GM12873 (cell line): ENCODE data around the gene TMEM204.
A peak's percentile ranks its signal among the peaks of the same experiment; 100 is the strongest.

ENCODE experiments used
- TF ChIP-seq, protein P1 (sequence below): IDR thresholded peaks from 2 replicates; pipeline ENCODE4 v1.5.1; 2012; ENCODE audit warnings: low read depth, mild to moderate bottlenecking, moderate library complexity, low read length, control low read depth; ENCODE audit not compliant: insufficient read depth; ENCODE audit errors: missing control alignments

Gene TMEM204

DNA sequence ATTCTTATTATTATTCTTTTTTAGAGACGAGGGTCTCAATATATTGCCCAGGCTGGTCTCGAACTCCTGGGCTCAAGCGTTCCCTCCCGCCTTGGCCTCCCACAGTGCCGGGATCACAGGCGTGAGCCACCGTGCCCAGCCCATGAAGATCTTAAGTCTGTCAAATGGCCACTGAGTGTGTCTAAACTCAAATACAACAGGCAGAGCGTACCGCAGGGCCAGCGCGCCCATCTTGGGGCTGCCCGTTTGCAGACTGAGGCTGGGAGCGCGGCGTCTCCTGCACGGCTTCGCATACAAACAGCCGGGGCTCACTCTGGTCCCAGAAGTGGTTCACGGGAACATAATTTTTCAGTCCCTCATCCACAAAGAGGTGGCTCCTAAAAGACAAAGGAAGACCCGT lies 30.3 kb downstream of the TMEM204 start:
- TF ChIP-seq, protein P1, sequence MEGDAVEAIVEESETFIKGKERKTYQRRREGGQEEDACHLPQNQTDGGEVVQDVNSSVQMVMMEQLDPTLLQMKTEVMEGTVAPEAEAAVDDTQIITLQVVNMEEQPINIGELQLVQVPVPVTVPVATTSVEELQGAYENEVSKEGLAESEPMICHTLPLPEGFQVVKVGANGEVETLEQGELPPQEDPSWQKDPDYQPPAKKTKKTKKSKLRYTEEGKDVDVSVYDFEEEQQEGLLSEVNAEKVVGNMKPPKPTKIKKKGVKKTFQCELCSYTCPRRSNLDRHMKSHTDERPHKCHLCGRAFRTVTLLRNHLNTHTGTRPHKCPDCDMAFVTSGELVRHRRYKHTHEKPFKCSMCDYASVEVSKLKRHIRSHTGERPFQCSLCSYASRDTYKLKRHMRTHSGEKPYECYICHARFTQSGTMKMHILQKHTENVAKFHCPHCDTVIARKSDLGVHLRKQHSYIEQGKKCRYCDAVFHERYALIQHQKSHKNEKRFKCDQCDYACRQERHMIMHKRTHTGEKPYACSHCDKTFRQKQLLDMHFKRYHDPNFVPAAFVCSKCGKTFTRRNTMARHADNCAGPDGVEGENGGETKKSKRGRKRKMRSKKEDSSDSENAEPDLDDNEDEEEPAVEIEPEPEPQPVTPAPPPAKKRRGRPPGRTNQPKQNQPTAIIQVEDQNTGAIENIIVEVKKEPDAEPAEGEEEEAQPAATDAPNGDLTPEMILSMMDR = no peak

DNA sequence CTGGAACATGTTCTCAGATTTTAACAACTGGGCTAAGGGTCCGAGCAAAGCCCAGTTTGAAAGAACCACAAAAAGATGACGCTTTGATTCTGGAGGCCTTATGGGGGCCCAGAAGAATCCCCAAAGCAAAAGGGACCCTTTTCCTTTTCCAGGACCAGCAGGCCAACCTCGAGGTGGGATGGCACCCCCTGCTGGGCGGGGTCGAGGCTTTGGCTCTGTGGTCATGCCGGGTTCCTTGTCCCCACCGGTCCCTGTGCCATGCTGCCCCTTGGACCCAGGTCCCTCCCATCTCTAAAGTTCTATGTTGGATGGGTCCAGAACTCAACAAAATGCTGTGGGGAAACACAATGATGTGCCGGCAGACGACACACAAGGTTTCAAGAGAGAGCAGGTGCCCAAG lies 30.9 kb downstream of the TMEM204 start:
- TF ChIP-seq, protein P1 = peak; percentile 37

DNA sequence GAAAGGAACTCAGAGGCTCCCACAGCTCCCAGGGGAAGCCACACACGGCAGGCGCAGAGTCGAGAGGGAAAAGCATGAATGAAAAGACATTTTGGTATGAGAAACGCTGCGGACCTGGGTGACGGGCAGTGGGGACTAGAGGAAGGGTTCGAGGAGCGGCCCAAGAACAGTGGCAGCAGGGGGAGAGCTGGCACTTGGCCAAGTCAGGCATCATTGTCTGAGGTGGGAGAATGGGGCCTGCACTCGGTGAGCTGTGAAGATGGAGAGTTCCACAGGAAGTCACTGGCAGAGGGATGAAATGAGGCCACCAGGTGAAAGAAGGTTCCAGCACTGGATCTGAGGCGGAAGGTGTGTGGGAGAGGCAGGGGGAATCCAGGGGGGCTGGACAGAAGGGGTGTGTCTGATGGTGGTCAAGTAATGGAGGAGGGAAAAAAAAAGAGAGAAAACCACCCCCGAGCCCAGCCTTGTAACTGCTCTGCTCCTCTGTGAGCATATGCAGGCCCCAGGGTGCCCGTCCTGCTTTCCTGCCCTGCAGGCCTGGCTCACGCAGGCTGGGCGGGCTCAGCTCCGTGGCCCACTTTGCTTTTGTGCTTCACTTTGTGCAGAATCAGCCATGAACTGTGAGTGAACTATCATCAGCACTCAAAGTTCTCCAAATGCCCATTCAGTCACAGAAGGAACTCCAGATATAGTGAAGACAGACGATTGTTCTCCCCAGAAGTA lies 31.8 kb downstream of the TMEM204 start:
- TF ChIP-seq, protein P1 = no peak

DNA sequence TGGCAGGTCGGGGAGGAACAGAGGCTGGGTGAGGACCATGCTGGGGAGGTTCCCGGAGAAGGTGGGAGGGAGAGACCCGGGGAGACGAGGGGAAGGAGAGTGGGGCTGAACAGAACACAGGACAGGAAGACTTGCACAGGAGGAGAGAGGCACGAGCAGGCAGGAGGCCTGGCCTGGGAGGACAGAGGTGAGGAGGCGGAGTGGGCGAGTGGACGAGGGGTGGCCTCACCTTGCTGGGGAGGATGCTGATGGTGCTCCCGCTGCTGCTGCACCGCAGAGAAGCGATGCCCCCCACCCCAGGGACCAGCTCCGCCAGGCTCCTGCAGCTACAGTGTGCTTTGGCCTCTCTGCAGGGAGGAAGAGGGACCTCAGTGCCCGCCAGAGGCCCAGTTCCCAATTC lies 34.5 kb downstream of the TMEM204 start:
- TF ChIP-seq, protein P1 = no peak

DNA sequence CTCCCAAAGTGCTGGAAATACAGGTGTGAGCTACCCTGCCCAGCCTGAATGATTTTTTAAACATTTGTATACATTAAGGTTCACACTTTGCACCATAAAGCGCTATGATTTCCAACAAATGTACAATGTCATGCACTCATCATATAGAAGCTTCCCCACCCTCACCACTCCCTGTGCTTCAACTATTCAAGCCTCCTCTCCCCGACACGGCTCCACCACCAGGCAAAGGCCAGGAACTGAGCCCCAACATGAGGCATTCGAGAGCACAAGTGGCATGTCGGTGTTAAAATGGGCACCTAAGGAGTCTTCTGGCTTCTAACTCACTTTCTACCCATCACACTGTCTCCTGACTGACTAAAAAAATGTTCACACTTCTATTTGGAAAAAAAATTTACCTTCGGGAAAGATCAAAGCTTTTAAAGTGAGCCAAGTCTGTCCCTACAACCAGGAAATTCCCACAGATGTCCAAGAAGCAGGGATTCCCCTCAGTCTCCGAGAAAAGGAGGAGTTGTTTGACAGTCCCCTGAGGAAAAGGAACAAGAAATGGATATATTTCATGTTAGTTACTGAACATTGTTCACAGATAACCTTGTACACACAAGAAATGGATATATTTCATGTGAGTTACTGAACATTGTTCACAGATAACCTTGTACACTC lies 37.7 kb downstream of the TMEM204 start:
- TF ChIP-seq, protein P1 = no peak

DNA sequence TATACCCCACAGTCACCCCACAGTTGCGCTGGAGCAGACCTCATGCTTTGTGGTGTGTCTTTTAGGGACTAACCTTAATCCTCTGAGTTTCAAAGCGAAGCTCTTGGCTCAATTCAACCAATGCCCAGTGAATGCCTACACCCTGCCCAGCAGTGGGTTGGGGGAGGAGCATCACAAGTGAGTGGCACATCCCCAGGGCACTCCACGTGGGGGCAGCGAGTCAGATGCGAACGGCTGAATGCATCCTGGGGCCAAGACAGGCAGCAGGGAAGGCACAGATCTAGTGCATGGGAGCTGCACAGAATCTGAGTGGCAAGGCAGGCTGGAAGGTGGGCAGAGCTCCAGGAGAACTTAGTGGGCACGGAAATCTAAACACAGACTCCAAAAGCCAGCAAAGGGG lies 39.2 kb downstream of the TMEM204 start:
- TF ChIP-seq, protein P1 = no peak

DNA sequence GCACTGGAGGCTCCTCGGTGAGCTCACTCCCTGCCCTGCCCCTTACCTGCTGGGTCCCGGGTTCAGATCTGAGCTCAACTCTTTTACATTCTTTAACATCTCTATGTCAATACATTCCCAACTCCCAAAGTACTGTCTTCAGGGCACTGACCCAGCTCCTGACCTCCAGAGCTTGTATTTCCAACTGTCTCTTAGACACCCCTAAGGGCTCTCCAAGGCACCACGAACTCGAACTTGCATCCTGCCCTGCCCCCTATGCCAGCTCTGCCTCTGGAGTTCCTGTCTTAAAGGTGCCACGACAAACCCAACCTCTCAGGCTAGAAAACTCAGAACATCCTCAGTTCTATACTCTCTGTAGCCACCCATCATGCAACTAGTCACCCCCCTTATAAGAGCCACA lies 39.8 kb downstream of the TMEM204 start:
- TF ChIP-seq, protein P1 = no peak
